ENCODE results near the gene C11orf98.

- TF ChIP-seq MYC (IDR thresholded peaks at IDR 0.05; ENCODE audit: low read depth, low read length) (no peak), CTCF (IDR thresholded peaks at IDR 0.05; ENCODE audit: extremely low read depth in 1 of 2, insufficient read depth in 1 of 2, low read depth in 1 of 2, low read length in 2 of 2) (no peak), FOS (IDR thresholded peaks at IDR 0.05; ENCODE audit: borderline replicate concordance, insufficient read depth, low read length) (no peak), POLR2A (IDR thresholded peaks at IDR 0.05; ENCODE audit: low read depth, low read length) (no peak), MAX (IDR thresholded peaks at IDR 0.05; ENCODE audit: insufficient read depth, insufficient read length) (no peak), EZH2 (IDR thresholded peaks at IDR 0.05; ENCODE audit: borderline replicate concordance, low read depth, low read length, severe bottlenecking) (no peak), POLR2AphosphoS5 (IDR thresholded peaks at IDR 0.05; ENCODE audit: insufficient read depth, low read depth, low read length) (no peak), JUN (IDR thresholded peaks at IDR 0.05; ENCODE audit: borderline replicate concordance, insufficient read depth, insufficient read length, low read depth) (no peak)
These were observed 12.6 kb downstream of the C11orf98 start for GRCh38 chr11:62652161-62653006.

Measured in endothelial cell of umbilical vein (primary cell).